DMS53 treated with DMSO at 0.1 percent for 48 hours (cell line): Measurements from ENCODE around the gene ZCCHC7.
"Not testable (repeated sequence)": the region's sequence is repeated elsewhere in the genome, so short reads cannot be mapped to it uniquely, and the experiment has no call there.

ENCODE experiments used
- DNase-seq: peaks from one replicate; lab custom pipeline; 2025; ENCODE audit not compliant: unreplicated experiment; lab: John Stamatoyannopoulos, UW

Gene ZCCHC7

GRCh38 chr9:37395229-37395628, 274.9 kb downstream of the ZCCHC7 start:
- no peak for DNase-seq

- DNase-seq: no peak
Measured at GRCh38 chr9:37395663-37396062, 275.3 kb downstream of the ZCCHC7 start.

DNA sequence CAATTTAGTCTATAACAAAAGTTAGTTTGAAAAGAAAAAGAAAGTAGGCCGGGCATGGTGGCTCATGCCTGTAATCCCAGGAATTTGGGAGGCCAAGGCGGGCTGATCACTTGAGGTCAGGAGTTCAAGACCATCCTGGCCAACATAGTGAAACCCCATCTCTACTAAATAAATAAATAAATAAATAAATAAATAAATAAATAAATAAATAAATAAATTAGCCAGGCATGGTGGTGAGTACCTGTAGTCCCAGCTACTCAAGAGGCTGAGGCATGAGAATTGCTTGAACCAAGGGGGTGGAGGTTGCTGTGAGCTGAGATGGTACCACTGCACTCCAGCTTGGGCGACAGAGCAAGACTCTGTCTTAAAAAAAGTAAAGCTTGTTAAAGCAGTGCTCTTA, 277.6 kb downstream of the ZCCHC7 start:
- DNase-seq: not testable (repeated sequence)

DNA sequence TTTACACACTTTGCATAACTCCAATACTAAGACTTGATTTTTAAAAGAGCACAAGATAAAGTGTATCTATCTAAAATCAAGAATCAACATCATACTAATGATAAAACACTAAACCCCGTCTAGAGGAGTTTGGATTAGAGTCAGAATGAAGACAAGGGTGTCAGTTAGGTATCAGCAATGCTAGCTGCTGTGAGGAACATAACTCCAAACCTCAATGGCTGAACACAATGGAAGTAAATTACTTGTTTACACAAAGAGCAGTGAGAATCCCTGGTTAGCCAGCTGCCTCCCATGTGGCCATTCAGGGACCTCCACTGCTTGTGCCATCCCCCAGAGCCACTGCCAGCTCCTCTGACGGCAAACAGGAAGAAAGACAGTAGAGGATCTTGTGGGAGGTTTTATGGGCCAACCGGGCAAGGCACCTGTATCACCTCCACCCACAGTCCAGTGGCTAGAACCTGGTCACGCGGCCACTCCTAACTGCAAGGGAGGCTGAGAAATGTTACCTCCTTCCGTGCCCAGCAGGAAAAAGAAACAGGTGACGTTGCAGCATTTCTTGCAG, 278.2 kb downstream of the ZCCHC7 start:
- no peak for DNase-seq

DNA sequence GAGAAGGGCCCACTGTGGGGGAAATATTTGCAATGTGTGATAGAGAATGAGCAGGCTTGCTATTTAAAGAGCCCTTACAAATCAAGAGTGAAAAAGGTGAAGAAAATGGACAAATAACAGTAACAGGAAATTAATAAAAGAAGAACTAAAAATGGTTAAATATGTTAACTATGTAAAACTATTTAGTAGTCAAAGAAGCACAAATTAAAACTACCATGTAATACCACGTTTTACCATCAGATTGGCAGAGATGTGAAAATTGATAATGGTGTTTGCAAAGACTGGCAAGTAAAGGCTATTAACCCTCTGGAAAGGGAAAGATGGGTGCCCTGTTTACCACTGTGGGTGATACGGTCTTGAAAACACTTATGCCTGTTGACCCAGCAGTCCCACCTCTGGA, 279.0 kb downstream of the ZCCHC7 start:
- DNase-seq: no peak

- no peak for DNase-seq
Measured at GRCh38 chr9:37404590-37404989, 284.2 kb downstream of the ZCCHC7 start.

GRCh38 chr9:37405350-37405749, 285.0 kb downstream of the ZCCHC7 start:
- no peak for DNase-seq

DNA sequence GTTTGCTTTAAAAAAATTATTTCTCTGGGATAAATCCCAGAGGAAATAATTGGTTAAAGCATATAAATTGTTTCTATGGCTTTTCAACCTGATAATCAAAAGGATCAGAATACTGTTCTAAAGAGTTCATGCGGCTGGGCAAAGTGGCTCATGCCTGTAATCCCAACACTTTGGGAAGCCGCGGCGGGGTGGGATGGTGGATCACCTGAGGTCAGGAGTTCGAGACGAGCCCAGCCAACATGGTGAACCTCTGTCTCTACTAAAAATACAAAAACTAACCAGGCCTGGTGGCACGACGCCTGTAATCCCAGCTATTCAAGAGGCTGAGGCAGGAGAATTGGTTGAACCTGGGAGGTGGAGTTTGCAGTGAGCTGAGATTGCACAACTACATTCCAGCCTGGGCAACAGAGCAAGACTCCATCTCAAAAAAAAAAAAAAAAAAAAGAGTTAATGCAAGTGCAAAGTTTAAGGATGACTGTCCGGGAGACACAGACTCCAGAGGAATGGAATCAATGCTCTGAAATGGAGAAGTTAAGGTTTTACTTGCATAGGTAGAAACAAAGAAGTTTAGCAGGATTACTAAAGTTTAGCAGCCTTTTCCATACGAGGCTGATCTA, 285.5 kb downstream of the ZCCHC7 start:
- no peak for DNase-seq

- DNase-seq: no peak
Measured at GRCh38 chr9:37406603-37407401, 286.4 kb downstream of the ZCCHC7 start.

- DNase-seq: peak; percentile 13
Measured at GRCh38 chr9:37407468-37407867, 287.1 kb downstream of the ZCCHC7 start.
